PC-3 (cell line): ENCODE measurements around the gene HERC6.

Source experiments
- CTCF ChIP-seq: fragments of 300-600 bp; sonication (generic); conservative IDR thresholded peaks from 2 replicates; pipeline ENCODE4 v1.5.1; 2017; ENCODE audit warnings: antibody characterized with exemption, low read depth, mild to moderate bottlenecking, low read length
- EZH2 ChIP-seq: fragments of 300-600 bp; sonication (generic); IDR thresholded peaks from one replicate; pipeline ENCODE4 v1.6.1; 2017; ENCODE audit warnings: antibody characterized with exemption, mild to moderate bottlenecking, low read length; ENCODE audit not compliant: unreplicated experiment
- EZH2phosphoT487 ChIP-seq: fragments of 300-600 bp; sonication (generic); IDR thresholded peaks from 2 replicates; pipeline ENCODE4 v1.6.1; 2018; ENCODE audit warnings: mild to moderate bottlenecking, antibody characterized with exemption, low read length, borderline replicate concordance

- TF ChIP-seq EZH2 (no peak), CTCF (no peak), EZH2phosphoT487 (no peak)
Measured at GRCh38 chr4:88350786-88351185, 27.9 kb upstream of the HERC6 start.
